Activated CD4-positive, alpha-beta T cell treated with anti-CD3 and anti-CD28 coated beads, Interleukin-2, amount 10 ng/mL, durations not matched to agents 7 days and 5 days (primary cell): ENCODE results near the gene FNDC10. TPM values are rescaled to one million over a fixed set of nuclear protein-coding genes. Genes with fewer than 3 reads are reported as not detected.
A peak's percentile ranks its signal among the peaks of the same experiment; 100 is the strongest.

Experiments
- CTCF ChIA-PET: fragments of 350-600 bp; sonication (Branson Sonifier 250); formaldehyde crosslinking; loops from one replicate; lab custom pipeline; 2021; ENCODE audit warnings: antibody characterized with exemption; lab: Charles Lee
- POLR2A ChIA-PET: fragments of 350-600 bp; sonication (Branson Sonifier 250); formaldehyde crosslinking; loops from one replicate; lab custom pipeline; 2021; ENCODE audit warnings: antibody characterized with exemption; lab: Charles Lee
- DNase-seq: peaks from one replicate; pipeline ENCODE4 v3.0.0-alpha.2; 2020
- H3K27ac Mint-ChIP-seq: one replicate; pipeline ENCODE4 v1.8.0; 2021; ENCODE audit warnings: mild to moderate bottlenecking, moderate library complexity, mixed read lengths
- H3K27me3 Mint-ChIP-seq: one replicate; pipeline ENCODE4 v1.8.0; 2021; ENCODE audit warnings: mixed read lengths
- H3K36me3 Mint-ChIP-seq: one replicate; pipeline ENCODE4 v1.8.0; 2021; ENCODE audit warnings: low read depth, mixed read lengths
- H3K4me1 Mint-ChIP-seq: one replicate; pipeline ENCODE4 v1.8.0; 2021; ENCODE audit warnings: mixed read lengths
- H3K4me3 Mint-ChIP-seq: one replicate; pipeline ENCODE4 v1.8.0; 2021; ENCODE audit warnings: mild to moderate bottlenecking, moderate library complexity, mixed read lengths
- H3K9me3 Mint-ChIP-seq: one replicate; pipeline ENCODE4 v1.8.0; 2021; ENCODE audit warnings: mixed read lengths
- total RNA-seq, 2 experiments: library from RNA; stranded (reverse); gene quantifications; one replicate each; pipeline ENCODE4 v1.2.3, GENCODE V29; 2021

Gene FNDC10
- total RNA-seq, 2 experiments from 2014 or later: 6.2 to 7.9 TPM

DNA sequence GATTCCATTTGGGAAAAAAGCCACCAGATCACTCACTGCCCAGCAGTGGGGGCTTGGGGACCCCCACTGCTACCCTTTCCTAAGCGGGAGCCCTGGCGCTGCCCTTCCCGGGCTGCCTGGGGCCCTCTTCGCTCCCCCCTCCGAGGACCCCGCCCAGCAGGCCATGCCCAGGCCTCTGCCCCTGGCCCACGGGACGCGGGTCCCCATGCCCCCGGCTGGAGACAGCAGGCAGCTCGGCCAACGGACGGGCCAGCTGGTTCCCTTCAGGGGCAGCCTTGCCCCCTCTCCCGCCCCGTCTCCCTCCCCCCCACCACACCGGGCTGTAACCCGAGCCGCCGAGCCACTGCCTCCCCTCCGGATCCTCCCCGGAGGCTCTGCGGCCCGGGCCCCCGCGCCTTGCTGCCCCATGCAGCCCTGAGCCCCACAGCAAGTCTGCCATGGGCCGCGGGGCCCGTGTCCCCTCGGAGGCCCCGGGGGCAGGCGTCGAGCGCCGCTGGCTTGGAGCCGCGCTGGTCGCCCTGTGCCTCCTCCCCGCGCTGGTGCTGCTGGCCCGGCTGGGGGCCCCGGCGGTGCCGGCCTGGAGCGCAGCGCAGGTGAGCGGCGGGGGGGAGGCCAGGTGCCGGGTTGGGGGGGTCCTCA lies 32.0 kb upstream of the FNDC10 start, which contains the start of gene MMP23B:
MMP23B (plus strand) TSS at position 392 of the 639 bp plus-strand sequence; CDS start at position 438, 46 bp downstream.
- Mint-ChIP-seq H3K27me3 (peaks cover 4% of the 10 kb centered on the region), H3K4me1 (peaks cover 7% of the 10 kb centered on the region), H3K27ac (peak within 1 kb of the TSS; percentile 78), H3K9me3 (no peaks in the 10 kb centered on the region), H3K36me3 (peaks cover 2% of the 10 kb centered on the region), H3K4me3 (no peak within 1 kb of the TSS)
- POLR2A ChIA-PET: no interaction called here
- CTCF ChIA-PET: interaction anchor here (0.6 kb wide), 1 partner anchor 20 kb away, joined by 3 read pairs; no protein-coding TSS in a partner anchor
- DNase-seq: no peak

GRCh38 chr1:1630965-1631781 lies 31.2 kb upstream of the FNDC10 start:
- CTCF ChIA-PET: interaction anchor here (0.6 to 1.6 kb wide), 4 partner anchors 16 to 454 kb away, joined by 3 to 4 read pairs (median 3); partner anchors contain the start of gene MIB2
- Mint-ChIP-seq H3K4me3 (no peak overlapping the region), H3K9me3 (no peaks in the 10 kb centered on the region), H3K36me3 (peaks cover 2% of the 10 kb centered on the region), H3K27ac (peak overlapping the region; percentile 78), H3K27me3 (peaks cover 4% of the 10 kb centered on the region), H3K4me1 (peaks cover 7% of the 10 kb centered on the region)
- no peak for DNase-seq
- POLR2A ChIA-PET: no interaction called here

DNA sequence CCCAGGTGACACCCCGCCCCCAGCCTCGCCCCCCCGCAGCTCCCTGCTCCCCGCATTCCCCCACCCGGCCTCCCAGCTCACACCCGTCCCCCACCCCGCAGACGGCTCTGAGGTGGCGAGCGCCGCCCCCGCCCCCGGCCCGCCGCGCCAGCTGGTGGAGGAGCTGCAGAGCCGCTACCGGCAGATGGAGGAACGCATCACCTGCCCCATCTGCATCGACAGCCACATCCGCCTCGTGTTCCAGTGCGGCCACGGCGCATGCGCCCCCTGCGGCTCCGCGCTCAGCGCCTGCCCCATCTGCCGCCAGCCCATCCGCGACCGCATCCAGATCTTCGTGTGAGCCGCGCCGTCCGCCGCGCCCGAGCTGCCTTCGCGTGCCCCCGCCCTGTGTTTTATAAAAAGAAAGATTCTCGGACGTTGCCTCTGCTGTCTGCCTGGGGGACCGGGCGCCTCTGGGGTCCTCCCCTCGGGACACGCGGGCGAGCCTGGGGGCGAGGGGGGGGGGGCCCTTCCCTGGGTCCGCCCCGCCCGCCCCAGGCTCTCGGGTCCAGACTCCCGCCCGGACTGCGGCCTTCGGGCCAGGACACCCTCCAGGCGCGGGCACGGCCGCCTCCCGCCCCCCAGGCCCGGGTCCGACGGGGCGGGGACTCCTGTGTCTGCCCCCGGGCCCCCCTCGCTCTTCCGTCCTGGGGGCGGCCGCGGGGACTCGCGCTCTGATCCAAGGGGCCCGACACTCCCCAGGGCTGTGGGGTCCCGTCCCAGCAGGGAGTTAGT lies 30.4 kb upstream of the FNDC10 start:
- Mint-ChIP-seq H3K27me3 (peaks cover 4% of the 10 kb centered on the region), H3K9me3 (no peaks in the 10 kb centered on the region), H3K4me3 (peak overlapping the region; percentile 74), H3K27ac (peak overlapping the region; percentile 97), H3K4me1 (peaks cover 7% of the 10 kb centered on the region), H3K36me3 (peaks cover 2% of the 10 kb centered on the region)
- ChIA-PET CTCF (interaction anchor here (0.6 to 1.8 kb wide), 7 partner anchors 11 to 454 kb away, joined by 3 to 6 read pairs (median 3); partner anchors contain the start of gene MIB2), POLR2A (no interaction called here)
- peak; percentile 94 for DNase-seq

DNA sequence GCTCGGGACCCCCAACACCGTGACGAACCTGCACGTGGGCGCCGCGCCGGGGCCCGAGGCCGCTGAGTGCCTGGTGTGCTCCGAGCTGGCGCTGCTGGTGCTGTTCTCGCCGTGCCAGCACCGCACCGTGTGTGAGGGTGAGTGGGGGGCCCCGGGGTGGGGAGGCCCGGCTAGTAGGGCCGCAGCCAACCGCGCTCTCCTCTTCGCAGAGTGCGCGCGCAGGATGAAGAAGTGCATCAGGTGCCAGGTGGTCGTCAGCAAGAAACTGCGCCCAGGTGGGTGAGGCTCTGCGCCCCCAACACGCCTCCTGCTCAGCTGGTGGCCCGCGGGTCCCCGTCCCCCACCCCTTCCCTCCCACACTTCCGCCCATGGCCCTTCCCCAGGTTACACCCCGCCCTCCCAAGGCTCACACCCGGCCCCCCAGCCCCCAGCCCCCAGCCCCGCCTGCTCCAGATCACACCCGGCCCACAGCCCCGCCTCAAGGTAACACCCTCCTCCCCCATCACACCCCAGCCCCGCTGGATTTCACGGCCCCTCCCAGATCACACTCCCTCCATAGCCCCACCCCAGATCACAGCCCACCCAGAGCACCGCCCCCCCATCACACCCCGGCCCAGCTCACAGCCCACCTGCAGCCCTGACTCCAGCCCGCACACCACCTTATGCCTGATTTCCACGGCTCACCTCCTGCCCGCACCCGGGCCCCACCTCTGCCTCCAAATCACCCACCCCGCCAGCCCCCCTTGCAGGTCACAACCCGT lies 29.7 kb upstream of the FNDC10 start:
- H3K9me3 Mint-ChIP-seq: no peaks in the 10 kb centered on the region
- H3K4me3 Mint-ChIP-seq: peak overlapping the region; percentile 63
- peaks cover 7% of the 10 kb centered on the region for H3K4me1 Mint-ChIP-seq
- H3K27ac Mint-ChIP-seq: peak overlapping the region; percentile 87
- peaks cover 2% of the 10 kb centered on the region for H3K36me3 Mint-ChIP-seq
- ChIA-PET POLR2A (no interaction called here), CTCF (interaction anchor here (0.6 to 1.8 kb wide), 9 partner anchors 10 to 256 kb away, joined by 3 to 6 read pairs (median 3); partner anchors contain the start of gene MIB2)
- H3K27me3 Mint-ChIP-seq: peaks cover 4% of the 10 kb centered on the region
- peak; percentile 69 for DNase-seq

DNA sequence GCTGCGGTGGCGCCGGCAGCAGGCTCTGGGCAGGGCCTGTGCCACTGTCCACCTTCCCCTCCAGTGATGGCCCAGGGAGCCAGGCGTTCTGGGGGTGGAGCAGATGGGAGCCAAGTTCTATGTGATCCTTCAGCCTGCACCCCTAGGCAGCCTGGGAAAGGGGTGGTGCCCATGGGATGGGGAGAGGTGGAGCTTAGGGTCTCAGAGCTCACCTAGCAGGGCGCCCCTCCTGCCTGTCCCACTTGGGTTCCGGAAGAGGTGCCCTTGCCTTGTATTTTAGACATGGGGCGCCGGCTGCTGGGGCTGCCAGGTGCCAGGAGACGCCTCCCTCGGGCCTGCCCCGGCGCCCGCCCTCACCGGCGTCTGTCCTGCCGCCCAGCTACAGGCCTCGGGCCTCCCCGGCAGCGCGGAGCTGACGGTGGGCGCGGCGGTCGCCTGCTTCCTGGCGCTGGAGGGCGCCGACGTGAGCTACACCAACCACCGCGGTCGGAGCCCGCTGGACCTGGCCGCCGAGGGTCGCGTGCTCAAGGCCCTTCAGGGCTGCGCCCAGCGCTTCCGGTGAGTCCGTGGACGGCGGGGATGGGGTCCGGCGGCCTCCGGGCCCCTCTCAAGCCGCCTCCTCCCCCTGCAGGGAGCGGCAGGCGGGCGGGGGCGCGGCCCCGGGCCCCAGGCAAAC lies 29.0 kb upstream of the FNDC10 start:
- Mint-ChIP-seq H3K27me3 (peaks cover 4% of the 10 kb centered on the region), H3K36me3 (peaks cover 2% of the 10 kb centered on the region), H3K27ac (peak overlapping the region; percentile 41), H3K4me3 (peak overlapping the region; percentile 5), H3K9me3 (no peaks in the 10 kb centered on the region), H3K4me1 (peaks cover 7% of the 10 kb centered on the region)
- peak; percentile 37 for DNase-seq
- POLR2A ChIA-PET: interaction anchor here (0.6 kb wide), 1 partner anchor 26 kb away, joined by 3 read pairs; no protein-coding TSS in a partner anchor
- CTCF ChIA-PET: interaction anchor here (0.6 to 1.8 kb wide), 7 partner anchors 9 to 255 kb away, joined by 3 to 6 read pairs (median 3); partner anchors contain the start of gene MIB2

DNA sequence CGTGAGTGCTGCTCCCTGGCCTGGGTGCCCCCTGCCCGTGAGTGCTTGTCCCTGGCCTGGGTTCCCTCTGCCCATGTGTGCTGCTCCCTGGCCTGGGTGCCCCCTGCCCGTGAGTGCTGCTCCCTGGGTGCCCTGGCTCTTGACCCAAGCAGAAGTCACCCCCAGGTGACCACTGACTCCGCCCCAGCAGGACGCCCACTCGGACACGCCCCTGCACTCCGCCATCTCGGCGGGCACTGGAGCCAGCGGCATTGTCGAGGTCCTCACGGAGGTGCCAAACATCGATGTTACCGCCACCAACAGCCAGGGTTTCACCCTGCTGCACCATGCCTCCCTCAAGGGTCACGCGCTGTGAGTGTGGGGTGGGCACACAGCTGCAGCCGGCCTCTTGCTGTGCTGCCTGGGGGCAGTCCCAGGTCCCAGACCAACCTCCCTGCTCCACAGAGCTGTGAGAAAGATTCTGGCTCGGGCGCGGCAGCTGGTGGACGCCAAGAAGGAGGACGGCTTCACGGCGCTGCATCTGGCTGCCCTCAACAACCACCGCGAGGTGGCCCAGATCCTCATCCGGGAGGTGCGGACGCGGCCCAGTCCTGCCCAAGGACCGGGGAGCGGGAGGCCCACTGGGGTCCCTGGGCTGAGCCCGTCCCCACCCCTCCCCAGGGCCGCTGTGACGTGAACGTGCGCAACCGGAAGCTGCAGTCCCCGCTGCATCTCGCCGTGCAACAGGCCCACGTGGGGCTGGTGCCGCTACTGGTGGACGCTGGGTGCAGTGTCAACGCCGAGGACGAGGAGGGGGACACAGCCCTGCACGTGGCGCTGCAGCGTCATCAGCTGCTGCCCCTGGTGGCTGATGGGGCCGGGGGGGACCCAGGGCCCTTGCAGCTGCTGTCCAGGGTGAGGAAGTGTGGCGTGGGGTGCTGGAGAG lies 28.2 kb upstream of the FNDC10 start:
- Mint-ChIP-seq H3K4me1 (peaks cover 7% of the 10 kb centered on the region), H3K27ac (peak overlapping the region; percentile 9), H3K9me3 (no peaks in the 10 kb centered on the region), H3K4me3 (peak overlapping the region; percentile 5), H3K36me3 (peaks cover 2% of the 10 kb centered on the region), H3K27me3 (peaks cover 4% of the 10 kb centered on the region)
- POLR2A ChIA-PET: interaction anchor here (0.6 kb wide), 1 partner anchor 26 kb away, joined by 3 read pairs; no protein-coding TSS in a partner anchor
- CTCF ChIA-PET: interaction anchor here (0.9 to 1.8 kb wide), 5 partner anchors 8 to 77 kb away, joined by 3 to 6 read pairs (median 3); partner anchors contain the start of gene MIB2
- no peak for DNase-seq

DNA sequence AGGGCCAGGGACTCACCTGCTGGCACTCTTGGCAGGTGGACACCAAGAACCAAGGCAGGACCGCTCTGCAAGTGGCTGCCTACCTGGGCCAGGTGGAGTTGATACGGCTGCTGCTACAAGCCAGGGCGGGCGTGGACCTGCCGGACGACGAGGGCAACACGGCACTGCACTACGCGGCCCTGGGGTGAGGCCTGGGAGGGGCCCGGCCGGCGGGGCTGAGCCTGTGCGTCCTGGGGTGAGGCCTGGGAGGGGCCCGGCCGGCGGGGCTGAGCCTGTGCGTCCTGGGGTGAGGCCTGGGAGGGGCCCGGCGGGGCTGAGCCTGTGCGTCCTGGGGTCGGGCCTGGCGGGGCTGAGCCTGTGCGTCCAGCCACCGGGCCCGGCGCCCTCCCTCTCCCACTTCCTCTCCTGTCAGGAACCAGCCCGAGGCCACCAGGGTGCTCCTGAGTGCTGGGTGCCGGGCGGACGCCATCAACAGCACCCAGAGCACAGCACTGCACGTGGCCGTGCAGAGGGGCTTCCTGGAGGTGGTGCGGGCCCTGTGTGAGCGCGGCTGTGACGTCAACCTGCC lies 27.4 kb upstream of the FNDC10 start:
- Mint-ChIP-seq H3K4me1 (peaks cover 7% of the 10 kb centered on the region), H3K4me3 (no peak overlapping the region), H3K9me3 (no peaks in the 10 kb centered on the region), H3K27me3 (peaks cover 4% of the 10 kb centered on the region), H3K27ac (no peak overlapping the region), H3K36me3 (peaks cover 2% of the 10 kb centered on the region)
- POLR2A ChIA-PET: no interaction called here
- DNase-seq: no peak
- CTCF ChIA-PET: no interaction called here

GRCh38 chr1:1626207-1627141 lies 26.5 kb upstream of the FNDC10 start:
- Mint-ChIP-seq H3K4me1 (peaks cover 6% of the 10 kb centered on the region), H3K36me3 (peaks cover 2% of the 10 kb centered on the region), H3K4me3 (no peak overlapping the region), H3K27me3 (peaks cover 3% of the 10 kb centered on the region), H3K9me3 (no peaks in the 10 kb centered on the region), H3K27ac (no peak overlapping the region)
- no peak for DNase-seq
- ChIA-PET CTCF (interaction anchor here (0.9 kb wide), 1 partner anchor 10 kb away, joined by 3 read pairs; the partner anchor contains the start of gene MIB2), POLR2A (no interaction called here)

GRCh38 chr1:1625824-1626206 lies 25.9 kb upstream of the FNDC10 start:
- CTCF ChIA-PET: interaction anchor here (0.9 kb wide), 1 partner anchor 10 kb away, joined by 3 read pairs; the partner anchor contains the start of gene MIB2
- no peak for DNase-seq
- Mint-ChIP-seq H3K27ac (no peak overlapping the region), H3K36me3 (peaks cover 2% of the 10 kb centered on the region), H3K4me1 (peaks cover 6% of the 10 kb centered on the region), H3K4me3 (no peak overlapping the region), H3K9me3 (no peaks in the 10 kb centered on the region), H3K27me3 (peaks cover 2% of the 10 kb centered on the region)
- POLR2A ChIA-PET: no interaction called here
